Hepatocyte (in vitro differentiated cells): Measurements from ENCODE around the gene BGN. TPM values are rescaled to one million over a fixed set of nuclear protein-coding genes. Genes with fewer than 3 reads are reported as not detected.

Experiments
- DNase-seq: peaks from one replicate; pipeline ENCODE4 v3.0.0-alpha.2; 2016; ENCODE audit warnings: low spot score
- H2AFZ ChIP-seq: fragments of 200-600 bp; sonication (generic); 2 replicates; pipeline ENCODE4 v1.6.0; 2016; ENCODE audit warnings: antibody characterized with exemption, mild to moderate bottlenecking
- H3K27ac ChIP-seq: fragments of 200-600 bp; sonication (generic); 2 replicates; pipeline ENCODE4 v1.5.1; 2016; ENCODE audit warnings: mild to moderate bottlenecking
- H3K27me3 ChIP-seq: fragments of 200-600 bp; sonication (generic); 2 replicates; pipeline ENCODE4 v1.6.1; 2016
- H3K36me3 ChIP-seq: fragments of 200-600 bp; sonication (generic); replicated peaks from 2 replicates; pipeline ENCODE4 v1.5.1; 2016; ENCODE audit warnings: low read depth; ENCODE audit not compliant: insufficient read depth
- H3K4me1 ChIP-seq: fragments of 200-600 bp; sonication (generic); 2 replicates; pipeline ENCODE4 v1.5.1; 2016; ENCODE audit warnings: mild to moderate bottlenecking, moderate library complexity; ENCODE audit not compliant: insufficient read depth
- H3K4me2 ChIP-seq: fragments of 200-600 bp; sonication (generic); 2 replicates; pipeline ENCODE4 v1.6.0; 2016
- H3K4me3 ChIP-seq: fragments of 200-600 bp; sonication (generic); 2 replicates; pipeline ENCODE4 v1.5.1; 2016; ENCODE audit warnings: mild to moderate bottlenecking
- H3K79me2 ChIP-seq: fragments of 200-600 bp; sonication (generic); 2 replicates; pipeline ENCODE4 v1.6.0; 2017; ENCODE audit warnings: mild to moderate bottlenecking
- H3K9me2 ChIP-seq: fragments of 200-600 bp; sonication (generic); replicated peaks from 2 replicates; pipeline ENCODE4 v1.6.0; 2017; ENCODE audit warnings: mild to moderate bottlenecking; ENCODE audit not compliant: insufficient read depth
- H3K9me3 ChIP-seq: fragments of 200-600 bp; sonication (generic); 2 replicates; pipeline ENCODE4 v1.5.1; 2016; ENCODE audit warnings: low read depth, mild to moderate bottlenecking
- H4K20me1 ChIP-seq: fragments of 200-600 bp; sonication (generic); 2 replicates; pipeline ENCODE4 v1.6.0; 2016; ENCODE audit warnings: mild to moderate bottlenecking; ENCODE audit not compliant: insufficient read depth, poor library complexity, severe bottlenecking
- EZH2 ChIP-seq: fragments of 200-600 bp; sonication (generic); IDR thresholded peaks from 2 replicates; pipeline ENCODE4 v1.6.1; 2016; ENCODE audit warnings: antibody characterized with exemption, mild to moderate bottlenecking, borderline replicate concordance
- EZH2phosphoT487 ChIP-seq: fragments of 200-600 bp; sonication (generic); IDR thresholded peaks from one replicate; pipeline ENCODE4 v1.6.1; 2018; ENCODE audit warnings: antibody characterized with exemption, mild to moderate bottlenecking, low read depth, moderate library complexity; ENCODE audit not compliant: unreplicated experiment, severe bottlenecking
- WGBS: methylation state at CpG from one replicate; pipeline ENCODE4 v1.1.6; 2016; ENCODE audit warnings: low lambda C conversion rate; ENCODE audit errors: missing lambda C conversion rate; 5-methylcytosine and 5-hydroxymethylcytosine counted together
- polyA plus RNA-seq: library from polyadenylated mRNA; unstranded; fragments of >200 nt; fragmentation: Nextera tagmentation; extraction: Ambion mirVana; gene quantifications from 2 replicates; pipeline ENCODE4 v1.2.1, GENCODE V29; 2016
- total RNA-seq: library from RNA; depleted of rRNA; stranded (reverse); fragments of >200 nt; gene quantifications from 2 replicates; pipeline ENCODE4 v1.2.3, GENCODE V29; 2014
- TF ChIP-seq, protein P1 (sequence below): fragments of 200-600 bp; sonication (generic); IDR thresholded peaks from 2 replicates; pipeline ENCODE4 v1.5.1; 2016; ENCODE audit warnings: antibody characterized with exemption, mild to moderate bottlenecking; ENCODE audit not compliant: poor library complexity

Gene BGN
- total and polyA plus RNA-seq, 2 experiments from 2014 or later: 14.5 to 27.5 TPM

DNA sequence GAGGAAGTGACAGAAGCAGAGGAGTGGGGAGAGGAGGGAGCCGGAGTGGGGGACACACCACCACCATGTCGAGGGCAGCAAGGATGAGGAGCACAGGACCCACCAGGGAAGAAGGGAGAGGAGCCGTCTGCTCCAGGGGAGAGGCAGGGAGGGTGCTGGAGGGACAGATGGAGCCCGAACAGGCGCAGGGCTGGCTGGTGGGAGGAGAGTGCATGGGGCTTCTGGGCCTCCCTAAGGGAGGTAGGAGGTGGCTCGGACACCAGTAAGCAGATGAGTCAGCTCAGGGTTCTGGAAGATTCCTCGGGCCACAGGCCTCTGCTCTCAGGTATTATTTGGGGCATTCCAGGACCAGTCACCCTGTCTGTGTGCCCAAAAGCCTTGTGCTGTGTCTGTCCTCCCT lies 52.4 kb downstream of the BGN start:
- no peaks in the 10 kb centered on the region for H3K27me3 ChIP-seq
- no peaks in the 10 kb centered on the region for H4K20me1 ChIP-seq
- no peaks in the 10 kb centered on the region for H3K79me2 ChIP-seq
- H3K9me2 ChIP-seq: no peaks in the 10 kb centered on the region
- H3K4me1 ChIP-seq: no peaks in the 10 kb centered on the region
- no peak for DNase-seq
- no peak overlapping the region for H3K27ac ChIP-seq
- WGBS: 61% methylated on average over 5 of the region's 7 CpGs
- no peak overlapping the region for H3K4me3 ChIP-seq
- TF ChIP-seq EZH2: no peak
- no peak for TF ChIP-seq EZH2phosphoT487
- TF ChIP-seq, protein P1, sequence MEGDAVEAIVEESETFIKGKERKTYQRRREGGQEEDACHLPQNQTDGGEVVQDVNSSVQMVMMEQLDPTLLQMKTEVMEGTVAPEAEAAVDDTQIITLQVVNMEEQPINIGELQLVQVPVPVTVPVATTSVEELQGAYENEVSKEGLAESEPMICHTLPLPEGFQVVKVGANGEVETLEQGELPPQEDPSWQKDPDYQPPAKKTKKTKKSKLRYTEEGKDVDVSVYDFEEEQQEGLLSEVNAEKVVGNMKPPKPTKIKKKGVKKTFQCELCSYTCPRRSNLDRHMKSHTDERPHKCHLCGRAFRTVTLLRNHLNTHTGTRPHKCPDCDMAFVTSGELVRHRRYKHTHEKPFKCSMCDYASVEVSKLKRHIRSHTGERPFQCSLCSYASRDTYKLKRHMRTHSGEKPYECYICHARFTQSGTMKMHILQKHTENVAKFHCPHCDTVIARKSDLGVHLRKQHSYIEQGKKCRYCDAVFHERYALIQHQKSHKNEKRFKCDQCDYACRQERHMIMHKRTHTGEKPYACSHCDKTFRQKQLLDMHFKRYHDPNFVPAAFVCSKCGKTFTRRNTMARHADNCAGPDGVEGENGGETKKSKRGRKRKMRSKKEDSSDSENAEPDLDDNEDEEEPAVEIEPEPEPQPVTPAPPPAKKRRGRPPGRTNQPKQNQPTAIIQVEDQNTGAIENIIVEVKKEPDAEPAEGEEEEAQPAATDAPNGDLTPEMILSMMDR: no peak
- H3K9me3 ChIP-seq: no peaks in the 10 kb centered on the region
- H3K4me2 ChIP-seq: no peak overlapping the region
- H2AFZ ChIP-seq: no peak overlapping the region
- H3K36me3 ChIP-seq: no peaks in the 10 kb centered on the region

- no peaks in the 10 kb centered on the region for H3K9me3 ChIP-seq
- no peaks in the 10 kb centered on the region for H3K79me2 ChIP-seq
- H3K9me2 ChIP-seq: no peaks in the 10 kb centered on the region
- no peak overlapping the region for H2AFZ ChIP-seq
- no peaks in the 10 kb centered on the region for H3K27me3 ChIP-seq
- H3K36me3 ChIP-seq: no peaks in the 10 kb centered on the region
- DNase-seq: no peak
- TF ChIP-seq, protein P1: no peak
- TF ChIP-seq EZH2: no peak
- TF ChIP-seq EZH2phosphoT487: no peak
- no peaks in the 10 kb centered on the region for H4K20me1 ChIP-seq
- H3K4me2 ChIP-seq: no peak overlapping the region
- no peak overlapping the region for H3K4me3 ChIP-seq
- WGBS: 91% methylated on average over 12 of the region's 17 CpGs
- no peak overlapping the region for H3K27ac ChIP-seq
- H3K4me1 ChIP-seq: no peaks in the 10 kb centered on the region
Observed at GRCh38 chrX:153549231-153549630, 54.5 kb downstream of the BGN start.

GRCh38 chrX:153549807-153550206 lies 55.0 kb downstream of the BGN start:
- Histone ChIP-seq H3K79me2 (no peaks in the 10 kb centered on the region), H3K9me2 (no peaks in the 10 kb centered on the region), H3K4me3 (no peak overlapping the region), H3K9me3 (no peaks in the 10 kb centered on the region), H3K4me2 (no peak overlapping the region), H4K20me1 (no peaks in the 10 kb centered on the region), H3K4me1 (no peaks in the 10 kb centered on the region), H2AFZ (no peak overlapping the region), H3K36me3 (no peaks in the 10 kb centered on the region), H3K27me3 (no peaks in the 10 kb centered on the region), H3K27ac (no peak overlapping the region)
- no peak for DNase-seq
- no peak for TF ChIP-seq EZH2phosphoT487
- no peak for TF ChIP-seq EZH2
- TF ChIP-seq, protein P1: no peak
- 88% methylated on average over 16 of the region's 16 CpGs for WGBS

DNA sequence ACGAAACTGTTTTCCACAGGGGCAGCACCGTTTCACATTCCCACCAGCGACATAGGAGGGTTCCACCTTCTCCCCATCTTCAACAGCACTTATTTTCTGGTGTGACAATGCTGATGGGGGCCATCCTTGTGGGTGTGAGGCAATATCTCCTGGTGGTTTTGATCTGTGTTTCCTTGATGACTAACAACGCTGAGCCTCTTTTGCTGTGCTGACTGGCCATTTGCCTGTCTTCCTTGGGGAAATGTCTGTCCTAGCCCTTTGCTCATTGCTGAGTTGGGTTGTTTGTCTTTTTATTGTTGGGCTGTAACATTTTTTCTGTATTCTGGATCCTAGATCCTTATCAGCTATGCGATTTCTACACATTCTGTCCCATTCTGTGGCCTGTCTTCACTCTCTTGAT lies 56.4 kb downstream of the BGN start:
- H3K27me3 ChIP-seq: no peaks in the 10 kb centered on the region
- no peak overlapping the region for H3K4me2 ChIP-seq
- H3K9me2 ChIP-seq: no peaks in the 10 kb centered on the region
- no peaks in the 10 kb centered on the region for H3K79me2 ChIP-seq
- H4K20me1 ChIP-seq: no peaks in the 10 kb centered on the region
- H3K4me1 ChIP-seq: no peaks in the 10 kb centered on the region
- H3K36me3 ChIP-seq: no peaks in the 10 kb centered on the region
- no peaks in the 10 kb centered on the region for H3K9me3 ChIP-seq
- TF ChIP-seq EZH2phosphoT487 (no peak), EZH2 (no peak)
- TF ChIP-seq, protein P1: no peak
- no peak overlapping the region for H3K27ac ChIP-seq
- 66% methylated on average over 5 of the region's 5 CpGs for WGBS
- H2AFZ ChIP-seq: no peak overlapping the region
- H3K4me3 ChIP-seq: no peak overlapping the region
- no peak for DNase-seq
